ENCODE results near the gene GBX1. TPM values are rescaled to one million over a fixed set of nuclear protein-coding genes. Genes with fewer than 3 reads are reported as not detected.

GBX1 gene
- total and polyA plus RNA-seq, 4 donors, result not detected

- no peak for ATAC-seq (ENCODE audit: insufficient read depth, low FRiP score)
- no peaks in the 10 kb centered on the region for H3K4me1 ChIP-seq (ENCODE audit: control insufficient read depth in 5 of 5, insufficient read depth in 5 of 5, low read length in 5 of 5)
- 78 to 90% methylated on average over 12 of the region's 12 CpGs for WGBS, 2 donors
- H3K9me3 ChIP-seq (ENCODE audit: control insufficient read depth in 4 of 4, insufficient read depth in 3 of 4, low read length in 3 of 4), result no peaks in the 10 kb centered on the region
- H3K4me3 ChIP-seq, result no peak overlapping the region
- no peaks in the 10 kb centered on the region for H3K36me3 ChIP-seq (ENCODE audit: control insufficient read depth in 4 of 4, insufficient read depth in 4 of 4, low read length in 4 of 4)
- no peaks in the 10 kb centered on the region for H3K27me3 ChIP-seq (ENCODE audit: control insufficient read depth in 3 of 3, insufficient read depth in 3 of 3, low read length in 2 of 3)
- DNase-seq, result no peak
- H3K9ac ChIP-seq (ENCODE audit: insufficient read depth in 1 of 2, low read length in 2 of 2), result no peak overlapping the region
- H3K27ac ChIP-seq (ENCODE audit: low read depth in 1 of 2, low read length in 1 of 2), result no peak overlapping the region
- no peak for TF ChIP-seq CTCF (IDR thresholded peaks at IDR 0.05; ENCODE audit: control extremely low read depth, extremely low read depth)
These were observed 24.1 kb upstream of the GBX1 start for GRCh38 chr7:151191544-151191943.

GRCh38 chr7:151189038-151189437 is 21.5 kb upstream of the GBX1 start:
- TF ChIP-seq CTCF (IDR thresholded peaks at IDR 0.05; ENCODE audit: control extremely low read depth, extremely low read depth), result no peak
- ATAC-seq (ENCODE audit: insufficient read depth, low FRiP score), result no peak
- H3K27ac ChIP-seq (ENCODE audit: low read depth in 1 of 2, low read length in 1 of 2), result no peak overlapping the region
- no peak overlapping the region for H3K4me3 ChIP-seq
- H3K9ac ChIP-seq (ENCODE audit: insufficient read depth in 1 of 2, low read length in 2 of 2), result no peak overlapping the region
- no peaks in the 10 kb centered on the region for H3K36me3 ChIP-seq (ENCODE audit: control insufficient read depth in 4 of 4, insufficient read depth in 4 of 4, low read length in 4 of 4)
- WGBS, 2 donors, result 82 to 88% methylated on average over 4 of the region's 4 CpGs
- H3K4me1 ChIP-seq (ENCODE audit: control insufficient read depth in 5 of 5, insufficient read depth in 5 of 5, low read length in 5 of 5), result peaks cover 0 to 5% (median 0%) of the 10 kb centered on the region in 5 donors
- no peak for DNase-seq
- no peaks in the 10 kb centered on the region for H3K27me3 ChIP-seq (ENCODE audit: control insufficient read depth in 3 of 3, insufficient read depth in 3 of 3, low read length in 2 of 3)
- H3K9me3 ChIP-seq (ENCODE audit: control insufficient read depth in 4 of 4, insufficient read depth in 3 of 4, low read length in 3 of 4), result no peaks in the 10 kb centered on the region

GRCh38 chr7:151188252-151188542 is 20.7 kb upstream of the GBX1 start:
- ATAC-seq (ENCODE audit: insufficient read depth, low FRiP score) (no peak), DNase-seq (no peak)
- Histone ChIP-seq H3K9me3 (ENCODE audit: control insufficient read depth in 4 of 4, insufficient read depth in 3 of 4, low read length in 3 of 4) (no peaks in the 10 kb centered on the region), H3K4me1 (ENCODE audit: control insufficient read depth in 5 of 5, insufficient read depth in 5 of 5, low read length in 5 of 5) (peaks cover 0 to 5% (median 0%) of the 10 kb centered on the region in 5 donors), H3K4me3 (no peak overlapping the region), H3K27me3 (ENCODE audit: control insufficient read depth in 3 of 3, insufficient read depth in 3 of 3, low read length in 2 of 3) (no peaks in the 10 kb centered on the region), H3K9ac (ENCODE audit: insufficient read depth in 1 of 2, low read length in 2 of 2) (no peak overlapping the region), H3K27ac (ENCODE audit: low read depth in 1 of 2, low read length in 1 of 2) (peak overlapping the region in 1 of 2 donors; percentile 30), H3K36me3 (ENCODE audit: control insufficient read depth in 4 of 4, insufficient read depth in 4 of 4, low read length in 4 of 4) (no peaks in the 10 kb centered on the region)
- 68 to 79% methylated on average over 5 of the region's 5 CpGs for WGBS, 2 donors
- no peak for TF ChIP-seq CTCF (IDR thresholded peaks at IDR 0.05; ENCODE audit: control extremely low read depth, extremely low read depth)
